Measurements from ENCODE around the gene PRKCQ.

PRKCQ gene

GRCh38 chr10:6579904-6580278 is at the start of gene PRKCQ:
PRKCQ (minus strand) TSS chr10:6580276; CDS start chr10:6515135, 65,141 bp downstream.
- DNase-seq: no peak

- no peak for DNase-seq
These were observed 45.4 kb upstream of the PRKCQ start for GRCh38 chr10:6625428-6625827.

GRCh38 chr10:6624392-6624791 is 44.3 kb upstream of the PRKCQ start:
- no peak for DNase-seq

- DNase-seq: no peak
These were observed 42.8 kb upstream of the PRKCQ start for GRCh38 chr10:6622921-6623320.

- no peak for DNase-seq
These were observed 41.5 kb upstream of the PRKCQ start for GRCh38 chr10:6621536-6621935.

GRCh38 chr10:6619660-6620059 is 39.6 kb upstream of the PRKCQ start:
- DNase-seq: no peak

- no peak for DNase-seq
These were observed 38.3 kb upstream of the PRKCQ start for GRCh38 chr10:6618340-6618739.

GRCh38 chr10:6617309-6618076 is 37.4 kb upstream of the PRKCQ start:
- no peak for DNase-seq

GRCh38 chr10:6615971-6616370 is 35.9 kb upstream of the PRKCQ start:
- no peak for DNase-seq

- peak; percentile 65 for DNase-seq
These were observed 32.3 kb upstream of the PRKCQ start for GRCh38 chr10:6612371-6612770.

- DNase-seq: no peak
These were observed 30.6 kb upstream of the PRKCQ start for GRCh38 chr10:6610647-6611046.

GRCh38 chr10:6609625-6610024 is 29.5 kb upstream of the PRKCQ start:
- DNase-seq: no peak

- DNase-seq: no peak
These were observed 27.7 kb upstream of the PRKCQ start for GRCh38 chr10:6607778-6608177.

- peak; percentile 75 for DNase-seq
These were observed 27.1 kb upstream of the PRKCQ start for GRCh38 chr10:6607182-6607581.

- DNase-seq: no peak
These were observed 23.4 kb upstream of the PRKCQ start for GRCh38 chr10:6603142-6604125.

- DNase-seq: no peak
These were observed 22.6 kb upstream of the PRKCQ start for GRCh38 chr10:6602700-6603084.

GRCh38 chr10:6602026-6602699 is 22.1 kb upstream of the PRKCQ start:
- no peak for DNase-seq

- DNase-seq: peak; percentile 65
These were observed 21.2 kb upstream of the PRKCQ start for GRCh38 chr10:6601246-6601805.

GRCh38 chr10:6600224-6600987 is 20.3 kb upstream of the PRKCQ start:
- DNase-seq: no peak

- DNase-seq: no peak
These were observed 18.6 kb upstream of the PRKCQ start for GRCh38 chr10:6598679-6599078.

- DNase-seq: no peak
These were observed 17.4 kb upstream of the PRKCQ start for GRCh38 chr10:6597478-6597877.

- DNase-seq: no peak
These were observed 15.4 kb upstream of the PRKCQ start for GRCh38 chr10:6595499-6595898.

Measured in CD4-positive, alpha-beta T cell treated with Interleukin-17A for 1 hour (primary cell).